Urothelium cell line (cell line): ENCODE results near the gene ZNF107.
"Not testable (repeated sequence)": the region's sequence is repeated elsewhere in the genome, so short reads cannot be mapped to it uniquely, and the experiment has no call there.

Source experiments
- DNase-seq: peaks from one replicate; pipeline ENCODE4 v3.0.0; 2011; ENCODE audit warnings: low spot score, mixed read lengths
- FAIRE-seq: peaks from 2 replicates; lab custom pipeline; 2011; peaks lifted over from hg19 to GRCh38; lab: Jason Lieb, UNC

Gene ZNF107

GRCh38 chr7:64642875-64643274 lies 23.1 kb upstream of the ZNF107 start:
- FAIRE-seq = no peak

GRCh38 chr7:64643566-64643965 lies 22.4 kb upstream of the ZNF107 start:
- FAIRE-seq (no peak), DNase-seq (no peak)

More at GRCh38 chr7:64642875-64643274, 23.1 kb upstream of the ZNF107 start:
- no peak for DNase-seq

- DNase-seq (no peak), FAIRE-seq (no peak)
These were observed 14.7 kb upstream of the ZNF107 start for GRCh38 chr7:64651203-64651602.

GRCh38 chr7:64651632-64652165 lies 14.2 kb upstream of the ZNF107 start:
- DNase-seq (no peak), FAIRE-seq (no peak)

- no peak for FAIRE-seq
- no peak for DNase-seq
These were observed 12.1 kb upstream of the ZNF107 start for GRCh38 chr7:64653721-64654401.

DNA sequence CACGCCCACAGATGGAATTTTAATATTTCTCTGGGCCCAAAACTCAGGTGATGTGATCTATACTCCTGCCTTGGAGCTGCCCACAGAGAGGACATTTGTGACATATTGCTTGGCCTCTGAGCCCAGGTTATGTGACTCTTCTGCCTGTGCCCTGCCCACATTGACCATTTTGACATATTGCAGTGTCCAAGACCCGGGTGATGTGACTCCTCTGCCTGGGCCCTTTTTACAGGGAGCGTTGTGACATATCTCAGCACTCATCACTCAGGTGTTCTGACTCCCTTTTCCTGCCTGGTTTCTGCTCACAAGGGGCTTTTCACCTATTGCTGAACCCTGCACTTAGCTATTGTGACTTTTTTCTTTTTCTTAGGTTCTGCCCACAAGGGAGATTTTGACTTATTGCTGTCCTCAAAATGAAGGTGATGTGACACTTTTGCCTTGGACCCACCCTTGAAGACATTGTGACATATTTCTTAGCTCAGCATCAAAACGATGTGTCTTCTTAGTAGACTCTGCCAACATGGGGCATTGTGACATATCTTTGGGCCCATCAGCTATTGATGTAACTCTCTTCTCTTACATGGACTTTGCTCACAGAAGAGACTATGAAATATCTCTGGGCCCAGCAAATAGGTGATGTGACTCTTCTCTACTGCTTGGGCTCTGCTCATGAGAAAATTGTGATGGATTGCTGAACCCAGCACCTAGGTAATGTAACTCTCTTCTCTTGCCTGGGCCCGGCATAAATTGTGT lies 11.0 kb upstream of the ZNF107 start:
- FAIRE-seq (no peak), DNase-seq (no peak)

- FAIRE-seq = no peak
- DNase-seq = no peak
These were observed 10.1 kb upstream of the ZNF107 start for GRCh38 chr7:64655811-64656210.

DNA sequence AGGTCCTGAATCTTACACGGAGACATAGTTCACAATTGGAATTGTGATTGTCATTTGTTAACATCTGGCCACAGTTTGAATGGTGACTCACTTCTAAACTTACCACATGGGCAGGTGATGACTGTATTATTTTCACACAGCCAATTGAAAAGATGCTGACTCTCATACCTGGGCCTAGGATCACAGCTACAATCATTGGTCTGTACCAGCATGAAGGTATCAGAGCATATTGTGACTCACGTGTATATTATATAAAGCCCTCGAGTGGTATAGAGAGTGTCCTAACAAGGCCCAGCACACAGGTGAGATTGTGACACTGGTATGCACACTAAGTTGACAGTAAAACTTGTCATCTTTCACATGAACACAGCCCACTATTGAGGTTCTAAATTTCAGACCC lies 9.4 kb upstream of the ZNF107 start:
- FAIRE-seq (no peak), DNase-seq (no peak)

DNA sequence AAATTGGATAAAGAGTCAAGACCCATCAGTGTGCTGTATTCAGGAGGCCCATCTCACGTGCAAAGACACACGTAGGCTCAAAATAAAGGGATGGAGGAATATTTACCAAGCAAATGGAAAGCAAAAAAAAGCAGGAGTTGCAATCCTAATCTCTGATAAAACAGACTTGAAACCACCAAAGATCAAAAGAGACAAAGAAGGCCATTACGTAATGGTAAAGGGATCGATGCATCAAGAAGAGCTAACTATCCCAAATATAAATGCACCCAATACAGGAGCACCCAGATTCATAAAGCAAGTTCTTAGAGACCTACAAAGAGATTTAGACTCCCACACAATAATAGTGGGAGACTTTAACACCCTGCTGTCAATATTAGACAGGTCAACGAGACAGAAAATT lies 3.8 kb upstream of the ZNF107 start:
- FAIRE-seq = not testable (repeated sequence)

GRCh38 chr7:64666663-64667050 lies 724 bp downstream of the ZNF107 start:
- DNase-seq (no peak), FAIRE-seq (no peak)

More for the DNA sequence above, 3.8 kb upstream of the ZNF107 start:
- DNase-seq = not testable (repeated sequence)

- FAIRE-seq (no peak), DNase-seq (no peak)
These were observed 1.4 kb downstream of the ZNF107 start for GRCh38 chr7:64667311-64667710.

- no peak for DNase-seq
- FAIRE-seq = no peak
These were observed 6.5 kb downstream of the ZNF107 start for GRCh38 chr7:64672414-64672813.

- FAIRE-seq (no peak), DNase-seq (no peak)
These were observed 19.2 kb downstream of the ZNF107 start for GRCh38 chr7:64685091-64685490.

DNA sequence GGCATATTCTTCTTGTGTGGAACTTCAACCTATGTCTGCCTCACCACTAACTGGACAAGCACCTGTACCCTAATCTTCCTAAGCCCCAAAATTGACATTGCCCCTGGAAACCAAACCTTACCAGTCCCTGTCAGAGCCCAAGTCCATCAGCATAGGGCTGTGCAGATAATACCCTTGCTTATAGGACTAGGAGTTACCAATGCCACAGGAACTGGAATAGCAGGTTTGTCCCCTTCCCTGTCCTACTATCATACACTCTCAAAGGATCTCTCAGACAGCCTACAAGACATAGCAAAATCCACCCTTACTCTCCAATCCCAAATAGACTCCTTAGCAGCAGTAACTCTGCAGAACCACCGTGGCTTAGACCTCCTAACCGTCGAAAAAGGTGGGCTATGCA lies 19.8 kb downstream of the ZNF107 start:
- no peak for DNase-seq
- FAIRE-seq = no peak

- DNase-seq = no peak
- FAIRE-seq = no peak
These were observed 20.7 kb downstream of the ZNF107 start for GRCh38 chr7:64686493-64687184.

DNA sequence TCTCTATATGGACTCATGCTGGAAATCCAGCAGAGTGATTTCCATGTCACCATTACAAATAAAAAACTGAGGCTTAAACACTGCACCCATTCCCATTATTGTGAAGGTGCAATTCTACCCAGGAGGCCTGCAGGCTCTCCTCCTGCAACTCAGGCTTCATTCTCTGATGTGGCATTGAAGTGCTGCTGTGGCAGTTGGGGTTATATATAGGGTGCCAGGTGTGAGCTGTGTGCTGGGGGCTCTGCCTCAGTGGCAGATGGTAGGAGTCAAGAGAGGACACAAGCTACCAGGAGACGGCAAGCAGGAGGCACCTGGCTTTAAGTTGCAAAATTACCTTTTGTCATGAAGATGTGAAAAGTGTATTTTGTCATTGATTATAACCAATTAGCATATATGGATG lies 21.3 kb downstream of the ZNF107 start:
- FAIRE-seq = no peak
- no peak for DNase-seq

DNA sequence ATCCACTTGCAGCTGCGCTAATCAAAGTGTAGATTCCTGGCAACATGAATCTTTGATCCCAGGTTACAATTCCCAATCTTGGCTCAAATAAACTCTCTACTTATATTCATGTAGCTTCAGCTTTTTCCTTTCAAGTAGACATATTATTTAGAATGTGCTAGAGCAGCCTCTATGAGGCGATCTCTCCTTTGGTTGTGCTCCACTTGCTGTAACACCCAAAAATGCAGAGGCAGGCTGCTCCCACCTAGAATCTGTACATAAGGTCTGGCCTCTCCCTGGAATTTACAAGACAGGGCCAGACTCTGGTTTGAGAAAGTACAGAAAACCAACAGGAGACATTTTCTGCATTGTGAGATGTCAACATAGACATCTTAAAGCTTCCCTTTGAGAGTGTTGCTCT lies 23.1 kb downstream of the ZNF107 start:
- DNase-seq = no peak
- FAIRE-seq = no peak

DNA sequence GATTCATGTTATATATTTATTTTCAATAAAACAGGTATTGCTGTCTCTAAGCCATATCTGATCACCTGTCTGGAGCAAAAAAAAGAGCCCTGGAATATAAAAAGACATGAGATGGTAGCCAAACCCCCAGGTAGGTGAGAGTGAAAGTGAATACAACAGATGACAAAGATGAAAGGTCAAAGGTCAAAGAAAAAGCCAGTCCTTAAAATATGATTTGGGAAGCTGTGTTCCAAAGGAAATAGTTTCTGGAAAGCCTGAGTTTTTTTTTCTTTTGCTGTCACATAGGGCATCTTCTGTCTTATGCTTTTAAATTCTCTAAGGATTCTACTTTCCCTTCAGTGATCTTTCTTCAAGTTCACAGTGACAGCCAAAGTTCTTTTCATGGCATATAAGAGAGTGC lies 25.9 kb downstream of the ZNF107 start:
- DNase-seq (no peak), FAIRE-seq (no peak)

GRCh38 chr7:64697863-64698262 lies 31.9 kb downstream of the ZNF107 start:
- not testable (repeated sequence) for FAIRE-seq, DNase-seq

GRCh38 chr7:64706625-64707292 lies 40.8 kb downstream of the ZNF107 start:
- DNase-seq = no peak
- FAIRE-seq = no peak

DNA sequence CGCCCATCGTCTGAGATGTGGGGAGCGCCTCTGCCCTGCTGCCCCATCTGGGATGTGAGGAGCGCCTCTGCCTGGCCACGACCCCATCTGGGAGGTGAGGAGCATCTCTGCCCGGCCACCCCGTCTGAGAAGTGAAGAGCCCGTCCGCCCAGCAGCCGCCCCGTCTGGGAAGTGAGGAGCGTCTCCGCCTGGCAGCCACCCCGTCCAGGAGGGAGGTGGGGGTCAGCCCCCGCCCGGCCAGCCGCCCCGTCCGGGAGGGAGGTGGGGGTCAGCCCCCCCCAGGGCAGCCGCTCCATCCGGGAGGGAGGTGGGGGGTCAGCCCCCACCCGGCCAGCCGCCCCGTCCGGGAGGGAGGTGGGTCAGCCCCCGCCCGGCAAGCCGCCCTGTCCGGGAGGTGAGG lies 52.0 kb downstream of the ZNF107 start:
- not testable (repeated sequence) for FAIRE-seq, DNase-seq
